ENCODE measurements around the gene TBL1XR1. TPM values are rescaled to one million over a fixed set of nuclear protein-coding genes. Genes with fewer than 3 reads are reported as not detected.

The TBL1XR1 gene
- total RNA-seq, 1 experiment from 2014 or later: 180 TPM

DNA sequence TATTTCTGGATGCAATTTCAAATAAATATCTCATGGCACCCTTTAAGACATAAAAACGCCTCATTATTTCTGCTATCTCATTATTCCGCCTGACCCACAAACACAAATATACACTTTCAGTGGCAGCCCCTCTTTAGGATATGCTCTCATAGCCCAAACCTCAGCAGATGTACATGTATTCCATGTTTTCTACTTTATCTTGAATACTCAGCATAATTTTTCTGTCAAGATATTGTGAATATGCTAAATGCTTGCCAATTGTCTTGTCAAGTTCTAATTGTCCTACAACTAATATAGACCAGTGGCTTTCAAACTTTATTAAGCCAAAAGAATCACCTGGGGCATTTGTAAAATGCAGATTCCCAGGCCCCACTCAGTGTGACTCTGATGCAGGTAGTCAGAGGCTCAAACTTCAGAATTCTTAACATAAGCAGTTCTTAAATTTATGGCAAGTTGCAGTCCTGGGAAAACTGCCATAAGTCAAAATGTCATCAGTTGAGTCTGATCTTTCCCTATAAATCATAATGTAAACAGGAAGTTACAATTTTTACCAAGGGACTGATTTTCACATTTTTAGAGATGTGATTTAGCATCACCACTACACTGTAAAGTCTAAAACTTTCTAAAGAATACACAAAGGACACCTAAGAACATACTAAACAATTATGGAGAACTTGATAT lies 135.1 kb downstream of the TBL1XR1 start:
- Histone ChIP-seq H3K9me2 (ENCODE audit: insufficient read depth) (no peaks in the 10 kb centered on the region), H3K79me2 (ENCODE audit: insufficient read depth, low read length) (peaks cover 88% of the 10 kb centered on the region), H3K4me1 (ENCODE audit: control insufficient read depth in 1 of 2, insufficient read depth in 2 of 2, low read length in 2 of 2) (peaks cover 3% of the 10 kb centered on the region in 2 experiments; a peak in 2 of 4 replicates), H3K27me3 (ENCODE audit: insufficient read depth, low read length) (no peaks in the 10 kb centered on the region), H4K20me1 (ENCODE audit: insufficient read depth) (no peaks in the 10 kb centered on the region; the same call in 1 of the 2 replicates), H3K4me3 (replicated peaks in 1 of 2; ENCODE audit: low read depth in 1 of 2, low read length in 2 of 2) (no peak overlapping the region), H3K36me3 (ENCODE audit: control insufficient read depth in 1 of 2, insufficient read depth in 2 of 2, low read length in 2 of 2) (no peaks in the 10 kb centered on the region), H3K9ac (ENCODE audit: low read length) (no peak overlapping the region), H3K27ac (ENCODE audit: low read depth, low read length) (no peak overlapping the region), H3K9me3 (ENCODE audit: control insufficient read depth in 1 of 2, insufficient read depth in 1 of 2, low read depth in 1 of 2, low read length in 2 of 2) (no peaks in the 10 kb centered on the region), H2AFZ (ENCODE audit: low read depth, low read length, poor library complexity, severe bottlenecking) (no peak overlapping the region), H3K4me2 (ENCODE audit: low read length) (no peak overlapping the region)
- ChIA-PET CTCF (no interaction called here), POLR2A (no interaction called here), RAD21 (ENCODE audit: low non-redundant PET in 1 of 2, low total read pairs in 2 of 2, uncharacterized antibody in 2 of 2, unreplicated experiment in 2 of 2) (no interaction called here)
- ATAC-seq: no peak
- DNase-seq (ENCODE audit: low read depth, low spot score): no peak
- no TSS peak for BruUV-seq (replicated peaks)
- intact Hi-C loops (cut with micrococcal nuclease): no loop called here
- TF ChIP-seq RAD21 (IDR thresholded peaks at IDR 0.05; ENCODE audit: low read depth) (no peak), ZFX (IDR thresholded peaks at IDR 0.05) (no peak), SRF (IDR thresholded peaks at IDR 0.05; ENCODE audit: low read depth) (no peak), FOSL1 (IDR thresholded peaks at IDR 0.05; ENCODE audit: low read depth) (no peak), CEBPB (IDR thresholded peaks at IDR 0.05; ENCODE audit: low read depth) (no peak), JUND (IDR thresholded peaks at IDR 0.05) (no peak), POLR2AphosphoS5 (IDR thresholded peaks at IDR 0.05; ENCODE audit: low read depth, low read length) (no peak), TCF7L2 (IDR thresholded peaks at IDR 0.05; ENCODE audit: borderline replicate concordance, extremely low read depth, insufficient read depth, insufficient read length) (no peak), POLR2A (IDR thresholded peaks at IDR 0.05; ENCODE audit: borderline replicate concordance, extremely low read depth, insufficient read depth, insufficient read length) (no peak), CBX3 (IDR thresholded peaks at IDR 0.05; ENCODE audit: low read depth) (no peak), SIN3A (IDR thresholded peaks at IDR 0.05; ENCODE audit: low read depth) (no peak), ZNF274 (IDR thresholded peaks at IDR 0.05; ENCODE audit: low read depth, low read length) (no peak), YY1 (IDR thresholded peaks at IDR 0.05; ENCODE audit: extremely low read depth, insufficient replicate concordance, low read depth, low read length) (no peak)
- TF ChIP-seq, protein P1, sequence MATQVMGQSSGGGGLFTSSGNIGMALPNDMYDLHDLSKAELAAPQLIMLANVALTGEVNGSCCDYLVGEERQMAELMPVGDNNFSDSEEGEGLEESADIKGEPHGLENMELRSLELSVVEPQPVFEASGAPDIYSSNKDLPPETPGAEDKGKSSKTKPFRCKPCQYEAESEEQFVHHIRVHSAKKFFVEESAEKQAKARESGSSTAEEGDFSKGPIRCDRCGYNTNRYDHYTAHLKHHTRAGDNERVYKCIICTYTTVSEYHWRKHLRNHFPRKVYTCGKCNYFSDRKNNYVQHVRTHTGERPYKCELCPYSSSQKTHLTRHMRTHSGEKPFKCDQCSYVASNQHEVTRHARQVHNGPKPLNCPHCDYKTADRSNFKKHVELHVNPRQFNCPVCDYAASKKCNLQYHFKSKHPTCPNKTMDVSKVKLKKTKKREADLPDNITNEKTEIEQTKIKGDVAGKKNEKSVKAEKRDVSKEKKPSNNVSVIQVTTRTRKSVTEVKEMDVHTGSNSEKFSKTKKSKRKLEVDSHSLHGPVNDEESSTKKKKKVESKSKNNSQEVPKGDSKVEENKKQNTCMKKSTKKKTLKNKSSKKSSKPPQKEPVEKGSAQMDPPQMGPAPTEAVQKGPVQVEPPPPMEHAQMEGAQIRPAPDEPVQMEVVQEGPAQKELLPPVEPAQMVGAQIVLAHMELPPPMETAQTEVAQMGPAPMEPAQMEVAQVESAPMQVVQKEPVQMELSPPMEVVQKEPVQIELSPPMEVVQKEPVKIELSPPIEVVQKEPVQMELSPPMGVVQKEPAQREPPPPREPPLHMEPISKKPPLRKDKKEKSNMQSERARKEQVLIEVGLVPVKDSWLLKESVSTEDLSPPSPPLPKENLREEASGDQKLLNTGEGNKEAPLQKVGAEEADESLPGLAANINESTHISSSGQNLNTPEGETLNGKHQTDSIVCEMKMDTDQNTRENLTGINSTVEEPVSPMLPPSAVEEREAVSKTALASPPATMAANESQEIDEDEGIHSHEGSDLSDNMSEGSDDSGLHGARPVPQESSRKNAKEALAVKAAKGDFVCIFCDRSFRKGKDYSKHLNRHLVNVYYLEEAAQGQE (IDR thresholded peaks at IDR 0.05; ENCODE audit: low read depth): no peak
- TF ChIP-seq, protein P2, sequence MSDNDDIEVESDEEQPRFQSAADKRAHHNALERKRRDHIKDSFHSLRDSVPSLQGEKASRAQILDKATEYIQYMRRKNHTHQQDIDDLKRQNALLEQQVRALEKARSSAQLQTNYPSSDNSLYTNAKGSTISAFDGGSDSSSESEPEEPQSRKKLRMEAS (IDR thresholded peaks at IDR 0.05): no peak
- TF ChIP-seq, protein P3, sequence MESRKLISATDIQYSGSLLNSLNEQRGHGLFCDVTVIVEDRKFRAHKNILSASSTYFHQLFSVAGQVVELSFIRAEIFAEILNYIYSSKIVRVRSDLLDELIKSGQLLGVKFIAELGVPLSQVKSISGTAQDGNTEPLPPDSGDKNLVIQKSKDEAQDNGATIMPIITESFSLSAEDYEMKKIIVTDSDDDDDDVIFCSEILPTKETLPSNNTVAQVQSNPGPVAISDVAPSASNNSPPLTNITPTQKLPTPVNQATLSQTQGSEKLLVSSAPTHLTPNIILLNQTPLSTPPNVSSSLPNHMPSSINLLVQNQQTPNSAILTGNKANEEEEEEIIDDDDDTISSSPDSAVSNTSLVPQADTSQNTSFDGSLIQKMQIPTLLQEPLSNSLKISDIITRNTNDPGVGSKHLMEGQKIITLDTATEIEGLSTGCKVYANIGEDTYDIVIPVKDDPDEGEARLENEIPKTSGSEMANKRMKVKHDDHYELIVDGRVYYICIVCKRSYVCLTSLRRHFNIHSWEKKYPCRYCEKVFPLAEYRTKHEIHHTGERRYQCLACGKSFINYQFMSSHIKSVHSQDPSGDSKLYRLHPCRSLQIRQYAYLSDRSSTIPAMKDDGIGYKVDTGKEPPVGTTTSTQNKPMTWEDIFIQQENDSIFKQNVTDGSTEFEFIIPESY (IDR thresholded peaks at IDR 0.05; ENCODE audit: extremely low read depth, insufficient replicate concordance, low read length): no peak

Measured in HCT116 (cell line).